Measurements from ENCODE around the gene ADARB2. TPM values are rescaled to one million over a fixed set of nuclear protein-coding genes. Genes with fewer than 3 reads are reported as not detected.

The ADARB2 gene
- total and polyA plus RNA-seq, 8 donors = 0.41 to 0.92 (median 0.76) TPM

DNA sequence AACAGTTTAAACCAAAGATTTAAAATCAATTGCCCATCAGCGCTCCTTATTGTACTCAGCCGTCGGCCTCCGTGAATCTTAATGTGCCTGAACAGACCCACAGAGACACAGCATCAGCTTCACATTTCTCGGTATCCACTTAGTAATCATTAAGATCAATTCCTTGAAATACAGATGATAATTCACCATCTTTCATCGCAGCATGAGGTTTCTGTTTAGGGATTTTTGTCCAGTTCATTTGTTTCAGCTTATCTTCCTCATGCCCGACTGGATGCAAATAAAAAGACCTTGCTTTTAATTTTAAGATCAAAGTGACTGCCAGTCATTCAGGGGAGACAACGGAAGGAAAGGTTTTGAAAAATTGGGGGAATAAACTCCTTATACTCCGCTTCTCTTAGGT, 473.3 kb downstream of the ADARB2 start:
- Histone ChIP-seq H3K4me1 (no peaks in the 10 kb centered on the region), H3K36me3 (no peaks in the 10 kb centered on the region), H3K4me3 (no peak overlapping the region), H3K27me3 (no peaks in the 10 kb centered on the region), H3K9me3 (peaks cover 0 to 4% of the 10 kb centered on the region in 2 donors), H3K27ac (no peak overlapping the region)
- DNase-seq (no peak), ATAC-seq (no peak)
- intact Hi-C loops (cut with DNase I) = no loop called here
- TF ChIP-seq, protein P1, sequence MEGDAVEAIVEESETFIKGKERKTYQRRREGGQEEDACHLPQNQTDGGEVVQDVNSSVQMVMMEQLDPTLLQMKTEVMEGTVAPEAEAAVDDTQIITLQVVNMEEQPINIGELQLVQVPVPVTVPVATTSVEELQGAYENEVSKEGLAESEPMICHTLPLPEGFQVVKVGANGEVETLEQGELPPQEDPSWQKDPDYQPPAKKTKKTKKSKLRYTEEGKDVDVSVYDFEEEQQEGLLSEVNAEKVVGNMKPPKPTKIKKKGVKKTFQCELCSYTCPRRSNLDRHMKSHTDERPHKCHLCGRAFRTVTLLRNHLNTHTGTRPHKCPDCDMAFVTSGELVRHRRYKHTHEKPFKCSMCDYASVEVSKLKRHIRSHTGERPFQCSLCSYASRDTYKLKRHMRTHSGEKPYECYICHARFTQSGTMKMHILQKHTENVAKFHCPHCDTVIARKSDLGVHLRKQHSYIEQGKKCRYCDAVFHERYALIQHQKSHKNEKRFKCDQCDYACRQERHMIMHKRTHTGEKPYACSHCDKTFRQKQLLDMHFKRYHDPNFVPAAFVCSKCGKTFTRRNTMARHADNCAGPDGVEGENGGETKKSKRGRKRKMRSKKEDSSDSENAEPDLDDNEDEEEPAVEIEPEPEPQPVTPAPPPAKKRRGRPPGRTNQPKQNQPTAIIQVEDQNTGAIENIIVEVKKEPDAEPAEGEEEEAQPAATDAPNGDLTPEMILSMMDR (IDR thresholded peaks at IDR 0.05) = no peak

DNA sequence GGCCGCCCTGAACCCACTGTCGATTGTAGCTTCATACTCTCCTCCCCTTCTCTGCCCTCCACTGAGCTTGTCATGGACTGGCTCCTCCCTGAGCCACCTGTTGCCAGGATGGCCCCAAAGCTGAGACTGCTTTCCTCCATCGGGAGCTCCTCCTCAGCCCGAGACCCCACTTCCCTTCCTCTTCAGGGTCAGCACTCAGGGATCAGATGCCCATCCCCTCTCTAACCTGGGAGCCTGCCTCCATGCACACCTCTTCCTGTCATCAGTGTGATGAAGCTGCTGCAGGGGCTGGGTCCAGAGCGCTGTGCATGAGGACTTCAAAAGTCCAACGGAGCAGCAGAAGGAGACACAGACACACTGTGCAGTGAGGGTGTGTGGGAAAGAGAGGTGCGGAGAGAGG, 480.1 kb downstream of the ADARB2 start:
- H3K4me3 ChIP-seq = no peak overlapping the region
- DNase-seq = no peak
- peaks cover 0 to 2% of the 10 kb centered on the region in 2 donors for H3K9me3 ChIP-seq
- peaks cover 0 to 47% of the 10 kb centered on the region in 2 donors for H3K27me3 ChIP-seq
- no peaks in the 10 kb centered on the region for H3K4me1 ChIP-seq
- no peaks in the 10 kb centered on the region for H3K36me3 ChIP-seq
- intact Hi-C loops (cut with DNase I) = no loop called here
- no peak overlapping the region for H3K27ac ChIP-seq
- no peak for ATAC-seq
- TF ChIP-seq, protein P1 (IDR thresholded peaks at IDR 0.05) = no peak

DNA sequence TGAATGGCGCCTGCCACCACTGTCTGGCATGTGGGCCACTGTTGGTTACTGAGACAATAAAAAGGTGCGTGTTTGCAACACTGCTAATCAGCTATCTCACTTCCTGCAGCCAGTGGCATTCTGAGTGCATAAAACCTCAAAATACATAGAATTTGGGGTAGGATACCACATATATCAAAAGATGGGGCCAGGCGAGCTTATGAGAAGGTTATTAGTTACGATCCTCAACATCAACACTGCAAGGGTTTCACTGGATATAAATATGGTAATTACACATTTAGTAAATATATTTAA, 480.9 kb downstream of the ADARB2 start:
- peaks cover 0 to 47% of the 10 kb centered on the region in 2 donors for H3K27me3 ChIP-seq
- no peak overlapping the region for H3K4me3 ChIP-seq
- peaks cover 0 to 2% of the 10 kb centered on the region in 2 donors for H3K9me3 ChIP-seq
- H3K36me3 ChIP-seq = no peaks in the 10 kb centered on the region
- DNase-seq (no peak), ATAC-seq (no peak)
- no peaks in the 10 kb centered on the region for H3K4me1 ChIP-seq
- intact Hi-C loops (cut with DNase I) = no loop called here
- H3K27ac ChIP-seq = no peak overlapping the region
- TF ChIP-seq, protein P1 (IDR thresholded peaks at IDR 0.05) = no peak

DNA sequence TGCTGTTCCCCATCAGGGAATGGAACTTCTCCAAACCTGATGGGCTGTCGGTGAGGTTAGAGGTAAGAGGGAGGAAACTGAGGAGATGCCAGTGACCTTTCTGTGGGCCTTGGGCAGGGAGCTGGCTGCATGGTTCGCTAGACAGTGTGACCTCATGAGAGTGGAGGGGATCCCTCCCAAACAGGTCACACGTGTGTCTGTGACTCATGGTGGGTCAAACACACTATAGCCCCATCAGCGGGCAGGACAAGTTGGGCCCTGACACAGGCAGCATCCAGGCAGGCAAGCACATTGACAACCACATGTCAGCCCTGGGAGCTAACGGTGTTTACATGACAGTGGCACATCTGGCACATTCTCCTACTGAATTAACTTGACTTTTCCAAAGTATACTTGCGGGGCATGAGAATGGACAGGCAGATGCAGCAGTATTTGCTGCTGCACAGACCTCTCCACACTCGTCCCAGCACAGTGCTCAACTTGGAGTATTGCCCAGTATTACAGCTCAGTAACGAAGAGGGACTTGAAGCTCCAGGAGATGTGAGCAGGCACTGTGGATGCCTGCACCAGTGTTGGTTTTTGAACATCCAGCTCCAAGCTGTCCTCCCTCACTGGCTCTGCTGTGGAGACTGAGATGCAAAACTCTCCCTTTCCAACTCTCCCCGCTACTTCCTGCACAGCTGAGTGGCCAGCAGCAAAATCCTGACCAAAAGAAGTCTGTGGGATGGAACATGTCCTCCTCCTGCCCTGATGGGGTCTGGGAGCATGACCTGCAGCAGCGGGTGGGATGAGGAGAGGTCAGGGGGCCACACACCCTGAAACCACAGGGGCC, 481.5 kb downstream of the ADARB2 start:
- Histone ChIP-seq H3K27me3 (peaks cover 0 to 47% of the 10 kb centered on the region in 2 donors), H3K36me3 (no peaks in the 10 kb centered on the region), H3K9me3 (peaks cover 0 to 2% of the 10 kb centered on the region in 2 donors), H3K27ac (no peak overlapping the region), H3K4me3 (no peak overlapping the region), H3K4me1 (no peaks in the 10 kb centered on the region)
- intact Hi-C loops (cut with DNase I) = no loop called here
- TF ChIP-seq, protein P1 (IDR thresholded peaks at IDR 0.05) = no peak
- DNase-seq = no peak
- no peak for ATAC-seq

DNA sequence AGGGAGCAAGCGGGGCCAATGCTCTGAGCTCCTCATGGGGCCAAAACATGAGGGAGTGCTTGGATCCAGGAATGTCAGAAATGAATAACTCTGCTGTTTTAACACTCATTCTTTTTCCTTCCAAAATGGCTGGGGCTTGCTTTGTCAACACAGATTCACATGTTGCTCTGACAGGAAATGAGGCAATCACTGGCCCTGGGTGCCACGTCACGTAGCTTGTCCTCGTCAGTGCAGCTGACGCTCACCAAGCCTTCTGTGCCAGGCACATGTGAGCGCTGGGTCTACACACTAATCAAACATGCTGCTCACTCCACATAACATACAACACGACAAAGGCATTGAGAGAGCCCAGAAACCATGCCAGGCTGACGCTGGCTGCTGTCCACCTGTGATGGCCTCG, 482.2 kb downstream of the ADARB2 start:
- intact Hi-C loops (cut with DNase I) = no loop called here
- Histone ChIP-seq H3K27ac (no peak overlapping the region), H3K4me3 (no peak overlapping the region), H3K4me1 (no peaks in the 10 kb centered on the region), H3K27me3 (peaks cover 0 to 54% of the 10 kb centered on the region in 2 donors), H3K9me3 (no peaks in the 10 kb centered on the region), H3K36me3 (no peaks in the 10 kb centered on the region)
- TF ChIP-seq, protein P1 (IDR thresholded peaks at IDR 0.05) = no peak
- ATAC-seq (no peak), DNase-seq (no peak)
